NB4 (cell line): Measurements from ENCODE around the gene GNA15.

Experiments
- MYC ChIP-seq: IDR thresholded peaks from 2 replicates; pipeline ENCODE4 v1.6.1; 2011; ENCODE audit warnings: low read depth, low read length
- TF ChIP-seq, protein P1 (sequence below): IDR thresholded peaks from one replicate; pipeline ENCODE4 v1.5.1; 2012; ENCODE audit warnings: low read depth, low read length

GRCh38 chr19:3167533-3168272 is 31.9 kb downstream of the GNA15 start:
- no peak for TF ChIP-seq MYC
- TF ChIP-seq, protein P1, sequence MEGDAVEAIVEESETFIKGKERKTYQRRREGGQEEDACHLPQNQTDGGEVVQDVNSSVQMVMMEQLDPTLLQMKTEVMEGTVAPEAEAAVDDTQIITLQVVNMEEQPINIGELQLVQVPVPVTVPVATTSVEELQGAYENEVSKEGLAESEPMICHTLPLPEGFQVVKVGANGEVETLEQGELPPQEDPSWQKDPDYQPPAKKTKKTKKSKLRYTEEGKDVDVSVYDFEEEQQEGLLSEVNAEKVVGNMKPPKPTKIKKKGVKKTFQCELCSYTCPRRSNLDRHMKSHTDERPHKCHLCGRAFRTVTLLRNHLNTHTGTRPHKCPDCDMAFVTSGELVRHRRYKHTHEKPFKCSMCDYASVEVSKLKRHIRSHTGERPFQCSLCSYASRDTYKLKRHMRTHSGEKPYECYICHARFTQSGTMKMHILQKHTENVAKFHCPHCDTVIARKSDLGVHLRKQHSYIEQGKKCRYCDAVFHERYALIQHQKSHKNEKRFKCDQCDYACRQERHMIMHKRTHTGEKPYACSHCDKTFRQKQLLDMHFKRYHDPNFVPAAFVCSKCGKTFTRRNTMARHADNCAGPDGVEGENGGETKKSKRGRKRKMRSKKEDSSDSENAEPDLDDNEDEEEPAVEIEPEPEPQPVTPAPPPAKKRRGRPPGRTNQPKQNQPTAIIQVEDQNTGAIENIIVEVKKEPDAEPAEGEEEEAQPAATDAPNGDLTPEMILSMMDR, result no peak
